Stimulated activated CD8-positive, alpha-beta memory T cell treated with anti-CD3 and anti-CD28 coated beads, Interleukin-7, amount 100 ng/mL, for 4 hours (primary cell): ENCODE results near the gene GOLGA1.
"Not testable (repeated sequence)": the region's sequence is repeated elsewhere in the genome, so short reads cannot be mapped to it uniquely, and the experiment has no call there.

Source experiments
- DNase-seq, 2 donors: peaks; one replicate each; pipeline ENCODE4 v3.0.0-alpha.2; 2020; ENCODE audit warnings: low read depth in 2 of 2

GOLGA1 gene

DNA sequence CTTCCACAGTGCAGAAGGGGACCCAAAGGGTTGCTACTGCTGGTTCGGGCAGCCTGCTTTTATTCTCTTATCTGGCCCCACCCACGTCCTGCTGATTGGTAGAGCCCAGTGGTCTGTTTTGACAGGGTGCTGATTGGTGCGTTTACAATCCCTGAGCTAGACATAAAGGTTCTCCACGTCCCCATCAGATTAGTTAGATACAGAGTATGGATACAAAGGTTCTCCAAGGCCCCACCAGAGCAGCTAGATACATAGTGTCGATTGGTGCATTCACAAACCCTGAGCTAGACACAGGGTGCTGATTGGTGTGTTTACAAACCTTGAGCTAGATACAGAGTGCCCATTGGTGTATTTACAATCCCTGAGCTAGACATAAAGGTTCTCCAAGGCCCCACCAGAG is 102.8 kb downstream of the GOLGA1 start:
- not testable (repeated sequence) for DNase-seq

DNA sequence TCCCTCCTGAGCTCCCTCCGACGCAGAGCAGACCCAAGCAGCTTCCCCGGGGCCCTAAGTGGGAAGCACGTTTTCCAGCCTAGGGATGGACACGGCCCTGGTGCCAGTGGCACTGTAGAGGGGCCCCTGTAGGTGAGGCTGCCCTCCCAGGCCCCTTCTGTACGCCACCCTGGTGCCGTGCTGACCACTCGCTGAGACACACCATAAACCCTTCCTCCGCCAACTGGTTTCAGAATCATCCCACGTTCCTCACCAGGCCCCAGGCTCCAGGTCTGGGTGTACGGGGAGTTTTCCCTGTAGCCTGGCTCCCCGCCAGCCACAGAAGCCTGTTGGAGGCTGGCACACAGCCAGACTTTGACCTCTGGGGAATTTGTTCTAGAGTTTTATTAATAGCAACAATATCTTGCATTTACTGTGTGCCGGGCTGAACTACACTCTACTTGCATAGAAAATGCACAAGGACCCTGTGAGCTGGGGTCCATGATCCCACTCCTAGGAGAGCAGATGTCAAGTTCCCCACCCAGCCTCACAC is 105.8 kb downstream of the GOLGA1 start:
- no peak for DNase-seq

DNA sequence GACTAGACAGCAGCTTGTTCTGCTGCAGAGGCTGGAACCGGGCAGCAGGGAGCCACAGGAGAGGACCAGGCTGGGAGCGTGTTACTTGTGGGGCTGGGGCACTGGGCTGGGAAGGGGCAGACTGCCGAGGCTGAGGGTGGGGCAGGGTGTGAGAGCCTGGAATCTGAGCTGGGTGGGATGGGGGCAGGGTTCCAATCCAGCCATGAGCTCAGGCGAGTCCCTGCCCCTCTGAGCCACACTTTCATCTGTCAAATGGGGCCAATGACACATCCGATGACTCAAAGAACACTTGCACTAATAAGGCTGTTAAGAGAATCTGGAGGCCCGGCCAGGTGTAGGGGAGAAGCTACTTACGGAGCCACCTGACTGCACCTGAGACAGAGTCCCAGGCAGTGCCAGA is 106.3 kb downstream of the GOLGA1 start:
- DNase-seq: no peak

DNA sequence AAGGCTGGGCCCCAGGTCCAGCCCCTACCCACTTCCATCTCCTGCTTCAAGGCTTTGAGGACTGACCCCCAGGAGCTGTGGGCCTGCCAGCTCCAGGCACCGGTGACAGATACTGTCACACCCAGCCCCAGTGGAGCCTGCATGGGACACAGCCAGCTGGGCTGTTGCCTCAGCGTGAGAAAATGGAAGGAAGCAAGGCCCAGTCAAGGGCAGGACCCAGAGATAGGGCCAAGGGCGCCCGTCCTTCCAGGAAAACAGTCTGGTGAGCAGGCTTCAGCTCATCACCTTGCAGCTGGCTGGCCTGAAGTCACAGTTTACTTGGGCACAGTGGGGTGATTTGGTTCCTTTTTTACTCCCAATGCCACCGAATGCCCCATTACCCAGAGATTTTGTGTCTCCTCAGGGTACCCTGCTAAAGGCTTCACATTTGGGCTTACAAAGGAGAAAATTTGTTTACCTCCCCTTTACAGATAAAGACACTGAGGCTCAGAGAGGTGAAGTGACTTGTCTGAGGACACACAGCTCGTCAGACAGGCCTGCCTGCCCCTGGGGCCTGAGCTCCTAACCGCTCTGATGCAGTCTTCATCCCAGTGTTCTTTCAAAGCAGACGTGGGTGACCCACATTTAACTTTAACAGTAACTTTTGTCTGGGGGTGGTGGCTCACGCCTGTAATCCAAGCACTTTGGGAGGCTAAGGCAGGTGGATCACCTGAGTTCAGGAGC is 109.1 kb downstream of the GOLGA1 start:
- no peak for DNase-seq

DNA sequence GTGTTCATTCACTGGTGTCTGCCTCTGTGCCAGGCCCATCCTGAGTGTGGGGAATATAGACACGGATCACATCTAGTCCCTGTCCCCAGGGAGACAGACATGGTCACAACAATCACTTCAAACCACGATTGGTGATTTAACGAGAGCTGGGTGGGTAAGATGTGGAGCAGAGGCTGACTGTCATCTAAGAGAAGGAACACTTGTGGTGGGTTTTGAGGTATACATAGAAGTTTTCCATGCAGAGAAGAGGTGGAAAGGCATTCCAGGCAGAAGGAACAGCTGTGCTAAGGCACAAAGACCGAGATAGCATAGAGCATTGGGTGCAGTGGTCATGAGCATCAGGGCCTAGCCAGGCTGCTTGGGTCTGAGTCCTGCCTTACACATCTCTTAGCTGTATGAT is 110.3 kb downstream of the GOLGA1 start:
- DNase-seq: no peak

- no peak for DNase-seq
These were observed 111.6 kb downstream of the GOLGA1 start for GRCh38 chr9:124829334-124829669.

- no peak for DNase-seq
These were observed 112.2 kb downstream of the GOLGA1 start for GRCh38 chr9:124828489-124829333.
